Measurements from ENCODE around the gene NHP2. TPM values are rescaled to one million over a fixed set of nuclear protein-coding genes. Genes with fewer than 3 reads are reported as not detected.

Gene NHP2
- total and polyA plus RNA-seq, 9 of the 15 experiments (the other 6 are each of a cell fraction or from before 2014, with no cell fraction given): 52.8 to 622 (median 144) TPM

GRCh38 chr5:178130576-178131445 is 22.9 kb downstream of the NHP2 start, which contains the start of gene RMND5B (continued):
- peak; percentile 49; the same call in 1 of the 2 replicates for TF ChIP-seq TFAP4 (CRISPR knock-in tag; IDR thresholded peaks at IDR 0.05; ENCODE audit: borderline replicate concordance)
- TF ChIP-seq GTF2E2 (tag; IDR thresholded peaks at IDR 0.05): peak; percentile 94
- peak; percentile 91 for TF ChIP-seq ZNF707 (CRISPR knock-in tag; conservative IDR thresholded peaks at IDR 0.05)
- TF ChIP-seq ARNT (IDR thresholded peaks at IDR 0.05): no peak
- TF ChIP-seq HNRNPL (IDR thresholded peaks at IDR 0.05; ENCODE audit: low read depth, low read length): 0 out of 2 replicates have a peak, but pooled peaks have one; percentile 29
- TF ChIP-seq ZNF280A (IDR thresholded peaks at IDR 0.05; ENCODE audit: low read depth, partially characterized antibody): no peak
- TF ChIP-seq SIX5 (IDR thresholded peaks at IDR 0.05; ENCODE audit: borderline replicate concordance in 1 of 2, insufficient read depth in 1 of 2, low read depth in 1 of 2, low read length in 2 of 2): peak in 1 of 2 experiments; percentile 47; a peak in 1 of 4 replicates
- TF ChIP-seq ELF4 (CRISPR knock-in tag; IDR thresholded peaks at IDR 0.05): 0 out of 2 replicates have a peak, but pooled peaks have one; percentile 9
- peak; percentile 13; the same call in 1 of the 2 replicates for TF ChIP-seq E2F4 (CRISPR knock-in tag; IDR thresholded peaks at IDR 0.05; ENCODE audit: low read depth)
- peak; percentile 69 for TF ChIP-seq MTA3 (IDR thresholded peaks at IDR 0.05; ENCODE audit: borderline replicate concordance)
- no peak for TF ChIP-seq ZNF699 (CRISPR knock-in tag; IDR thresholded peaks at IDR 0.05; ENCODE audit: insufficient replicate concordance)
- TF ChIP-seq KAT7 (CRISPR knock-in tag; IDR thresholded peaks at IDR 0.05; ENCODE audit: borderline replicate concordance): peak; percentile 72; the same call in 1 of the 2 replicates
- no peak for TF ChIP-seq NR0B1 (IDR thresholded peaks at IDR 0.05; ENCODE audit: partially characterized antibody)
- peak; percentile 92 for TF ChIP-seq POLR2G (IDR thresholded peaks at IDR 0.05; ENCODE audit: low read depth, low read length)
- TF ChIP-seq FUS (optimal IDR thresholded peaks at IDR 0.05; ENCODE audit: low read depth, low read length): peak; percentile 61
- TF ChIP-seq ELF1 (tag; IDR thresholded peaks at IDR 0.05): peak; percentile 86
- peak; percentile 18; the same call in 1 of the 2 replicates for TF ChIP-seq PHF21A (IDR thresholded peaks at IDR 0.05; ENCODE audit: borderline replicate concordance, low read depth)
- peak; percentile 77 for TF ChIP-seq POLR2B (IDR thresholded peaks at IDR 0.05; ENCODE audit: low read depth, partially characterized antibody)
- TF ChIP-seq JUND (IDR thresholded peaks at IDR 0.05; ENCODE audit: borderline replicate concordance, low read depth, low read length): peak; percentile 97
- TF ChIP-seq JUND (tag; IDR thresholded peaks at IDR 0.05; ENCODE audit: borderline replicate concordance, low read depth, low read length): no peak
- TF ChIP-seq PHF8 (IDR thresholded peaks at IDR 0.05; ENCODE audit: borderline replicate concordance, low read length): peak; percentile 85
- no peak for TF ChIP-seq ZNF24 (IDR thresholded peaks at IDR 0.05)

Data from K562 (cell line).